ENCODE measurements around the gene TNFRSF14.

The TNFRSF14 gene

GRCh38 chr1:2604156-2604843 is 48.1 kb downstream of the TNFRSF14 start:
- H3K9me3 Mint-ChIP-seq, result peaks cover 5% of the 10 kb centered on the region
- H3K27me3 Mint-ChIP-seq, result peaks cover 12% of the 10 kb centered on the region
- H3K4me1 Mint-ChIP-seq, result no peaks in the 10 kb centered on the region
- peak; percentile 16 for DNase-seq
- no peak overlapping the region for H3K4me3 Mint-ChIP-seq
- CTCF ChIA-PET, result no interaction called here
- no peaks in the 10 kb centered on the region for H3K36me3 Mint-ChIP-seq
- H3K27ac Mint-ChIP-seq, result no peak overlapping the region

- Mint-ChIP-seq H3K36me3 (no peaks in the 10 kb centered on the region), H3K4me3 (no peak overlapping the region), H3K27ac (no peak overlapping the region), H3K9me3 (peaks cover 5% of the 10 kb centered on the region), H3K27me3 (peaks cover 12% of the 10 kb centered on the region), H3K4me1 (no peaks in the 10 kb centered on the region)
- DNase-seq, result no peak
- CTCF ChIA-PET, result no interaction called here
Observed at GRCh38 chr1:2604844-2605508, 48.8 kb downstream of the TNFRSF14 start.

- peaks cover 12% of the 10 kb centered on the region for H3K27me3 Mint-ChIP-seq
- CTCF ChIA-PET, result no interaction called here
- H3K9me3 Mint-ChIP-seq, result peaks cover 5% of the 10 kb centered on the region
- H3K4me1 Mint-ChIP-seq, result no peaks in the 10 kb centered on the region
- H3K4me3 Mint-ChIP-seq, result no peak overlapping the region
- peak; percentile 13 for DNase-seq
- no peak overlapping the region for H3K27ac Mint-ChIP-seq
- H3K36me3 Mint-ChIP-seq, result no peaks in the 10 kb centered on the region
Observed at GRCh38 chr1:2605509-2606395, 49.6 kb downstream of the TNFRSF14 start.

GRCh38 chr1:2606396-2606880 is 50.3 kb downstream of the TNFRSF14 start:
- DNase-seq, result no peak
- Mint-ChIP-seq H3K9me3 (peaks cover 5% of the 10 kb centered on the region), H3K36me3 (no peaks in the 10 kb centered on the region), H3K4me3 (no peak overlapping the region), H3K27ac (no peak overlapping the region), H3K4me1 (no peaks in the 10 kb centered on the region), H3K27me3 (peaks cover 12% of the 10 kb centered on the region)
- CTCF ChIA-PET, result no interaction called here

GRCh38 chr1:2606881-2607621 is 50.9 kb downstream of the TNFRSF14 start:
- DNase-seq, result peak; percentile 18
- Mint-ChIP-seq H3K9me3 (peaks cover 5% of the 10 kb centered on the region), H3K36me3 (no peaks in the 10 kb centered on the region), H3K27ac (no peak overlapping the region), H3K4me3 (no peak overlapping the region), H3K27me3 (peaks cover 9% of the 10 kb centered on the region), H3K4me1 (no peaks in the 10 kb centered on the region)
- CTCF ChIA-PET, result no interaction called here

- H3K9me3 Mint-ChIP-seq, result peaks cover 5% of the 10 kb centered on the region
- CTCF ChIA-PET, result no interaction called here
- H3K27me3 Mint-ChIP-seq, result peaks cover 4% of the 10 kb centered on the region
- no peaks in the 10 kb centered on the region for H3K36me3 Mint-ChIP-seq
- H3K4me3 Mint-ChIP-seq, result no peak overlapping the region
- no peak for DNase-seq
- H3K4me1 Mint-ChIP-seq, result no peaks in the 10 kb centered on the region
- no peak overlapping the region for H3K27ac Mint-ChIP-seq
Observed at GRCh38 chr1:2607641-2608091, 51.5 kb downstream of the TNFRSF14 start.

GRCh38 chr1:2609319-2610035 is 53.3 kb downstream of the TNFRSF14 start:
- DNase-seq, result peak; percentile 14
- CTCF ChIA-PET, result no interaction called here
- no peaks in the 10 kb centered on the region for H3K4me1 Mint-ChIP-seq
- H3K9me3 Mint-ChIP-seq, result peaks cover 16% of the 10 kb centered on the region
- H3K4me3 Mint-ChIP-seq, result no peak overlapping the region
- H3K27me3 Mint-ChIP-seq, result peaks cover 11% of the 10 kb centered on the region
- H3K36me3 Mint-ChIP-seq, result no peaks in the 10 kb centered on the region
- no peak overlapping the region for H3K27ac Mint-ChIP-seq

- H3K27me3 Mint-ChIP-seq, result peaks cover 11% of the 10 kb centered on the region
- DNase-seq, result peak; percentile 17
- peaks cover 20% of the 10 kb centered on the region for H3K9me3 Mint-ChIP-seq
- no peaks in the 10 kb centered on the region for H3K4me1 Mint-ChIP-seq
- H3K27ac Mint-ChIP-seq, result no peak overlapping the region
- no peaks in the 10 kb centered on the region for H3K36me3 Mint-ChIP-seq
- CTCF ChIA-PET, result no interaction called here
- H3K4me3 Mint-ChIP-seq, result no peak overlapping the region
Observed at GRCh38 chr1:2610036-2610959, 54.1 kb downstream of the TNFRSF14 start.

- H3K27me3 Mint-ChIP-seq, result peaks cover 11% of the 10 kb centered on the region
- H3K27ac Mint-ChIP-seq, result no peak overlapping the region
- no peak overlapping the region for H3K4me3 Mint-ChIP-seq
- peaks cover 25% of the 10 kb centered on the region for H3K9me3 Mint-ChIP-seq
- DNase-seq, result peak; percentile 38
- H3K36me3 Mint-ChIP-seq, result peaks cover 2% of the 10 kb centered on the region
- no peaks in the 10 kb centered on the region for H3K4me1 Mint-ChIP-seq
- CTCF ChIA-PET, result no interaction called here
Observed at GRCh38 chr1:2611031-2611501, 54.9 kb downstream of the TNFRSF14 start.

- Mint-ChIP-seq H3K27ac (no peak overlapping the region), H3K4me3 (no peak overlapping the region), H3K4me1 (peaks cover 2% of the 10 kb centered on the region), H3K27me3 (peaks cover 17% of the 10 kb centered on the region), H3K9me3 (peaks cover 32% of the 10 kb centered on the region), H3K36me3 (peaks cover 2% of the 10 kb centered on the region)
- CTCF ChIA-PET, result no interaction called here
- DNase-seq, result no peak
Observed at GRCh38 chr1:2611621-2612437, 55.7 kb downstream of the TNFRSF14 start.

GRCh38 chr1:2612591-2613365 is 56.6 kb downstream of the TNFRSF14 start:
- Mint-ChIP-seq H3K4me1 (peaks cover 2% of the 10 kb centered on the region), H3K27me3 (peaks cover 21% of the 10 kb centered on the region), H3K36me3 (peaks cover 2% of the 10 kb centered on the region), H3K9me3 (peaks cover 35% of the 10 kb centered on the region), H3K4me3 (no peak overlapping the region), H3K27ac (no peak overlapping the region)
- CTCF ChIA-PET, result no interaction called here
- DNase-seq, result no peak
